ENCODE results near the gene SLC8B1. TPM values are rescaled to one million over a fixed set of nuclear protein-coding genes. Genes with fewer than 3 reads are reported as not detected.
A peak's percentile ranks its signal among the peaks of the same experiment; 100 is the strongest.

The SLC8B1 gene
- total and polyA plus RNA-seq, 9 of the 15 experiments (the other 6 are each of a cell fraction or from before 2014, with no cell fraction given) = 0.86 to 34.1 (median 18.5) TPM

DNA sequence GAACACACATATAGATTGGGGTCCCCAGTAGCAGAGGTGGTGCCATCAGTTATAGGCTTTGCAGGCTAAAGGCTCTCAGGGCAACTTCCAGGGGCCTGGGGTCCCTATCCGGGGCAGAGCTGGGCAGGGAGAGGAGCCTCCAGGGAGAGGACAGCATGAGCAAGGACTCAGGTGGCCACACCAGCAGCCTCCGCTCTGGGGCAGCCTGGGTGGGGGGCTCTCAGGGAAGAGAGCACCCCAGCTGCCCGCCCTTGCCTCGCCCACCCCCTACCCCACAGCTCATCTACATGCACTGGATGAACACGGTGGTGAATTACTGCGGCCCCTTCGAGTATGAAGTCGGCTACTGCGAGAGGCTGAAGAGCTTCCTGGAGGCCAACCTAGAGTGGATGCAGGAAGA, 37.5 kb upstream of the SLC8B1 start (continued):
- no peak for TF ChIP-seq FOSL1 (tag; conservative IDR thresholded peaks at IDR 0.05)
- no peak for TF ChIP-seq SREBF1 (IDR thresholded peaks at IDR 0.05; ENCODE audit: borderline replicate concordance, low read depth, low read length)
- no peak for TF ChIP-seq BDP1 (IDR thresholded peaks at IDR 0.05; ENCODE audit: insufficient read depth, insufficient read length)

DNA sequence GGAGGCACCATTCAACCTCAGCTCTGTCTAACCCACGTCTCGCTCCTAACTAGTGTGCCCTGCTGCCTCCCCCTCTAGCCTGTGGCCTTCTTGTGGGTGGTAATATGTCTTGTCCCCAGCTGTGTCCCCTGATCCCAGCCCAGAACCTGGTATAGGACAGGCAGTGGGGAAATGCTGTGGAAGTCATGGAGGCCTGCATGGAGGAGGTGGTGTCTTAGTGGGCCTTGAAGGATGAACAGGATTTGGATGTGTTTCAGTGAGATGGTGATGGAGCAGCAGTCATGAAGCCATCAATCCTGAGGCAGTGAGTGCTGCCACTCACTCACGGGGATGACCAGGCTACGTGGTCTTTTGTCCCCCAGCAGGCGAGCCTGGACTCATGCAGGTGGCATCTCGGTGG, 36.9 kb upstream of the SLC8B1 start:
- intact Hi-C loops (cut with micrococcal nuclease) (no loop called here), in situ Hi-C loops (cut with MboI) (no loop called here)
- POLR2A ChIA-PET = interaction anchor here (0.5 to 0.8 kb wide), 2 partner anchors 185 to 219 kb away, joined by 3 to 4 read pairs; no protein-coding TSS in a partner anchor
- no peaks in the 10 kb centered on the region for H3K9me3 ChIP-seq (replicated peaks; ENCODE audit: control insufficient read depth, insufficient read depth, low read depth, low read length)
- H3K79me2 ChIP-seq (ENCODE audit: control insufficient read depth, insufficient read depth, low read length) = no peaks in the 10 kb centered on the region
- 95% methylated on average over 6 of the region's 6 CpGs for WGBS (ENCODE audit: insufficient coverage, low coverage, missing lambda C conversion rate)
- no peak for FAIRE-seq
- no peak overlapping the region for H3K4me3 ChIP-seq
- no peak overlapping the region for H2AFZ ChIP-seq (ENCODE audit: low read depth, low read length)
- H3K9ac ChIP-seq (ENCODE audit: insufficient read depth in 1 of 2, low read depth in 2 of 2, low read length in 2 of 2) = no peak overlapping the region
- ATAC-seq = no peak
- 0 out of 2 replicates have a peak, but pooled peaks cover 3% of the 10 kb centered on the region for H4K20me1 ChIP-seq (replicated peaks; ENCODE audit: control insufficient read depth, insufficient read depth, low read length)
- no peak overlapping the region for H3K4me2 ChIP-seq (ENCODE audit: insufficient read depth, low read length)
- H3K27ac ChIP-seq (ENCODE audit: extremely low read depth, low read depth, low read length) = no peak overlapping the region
- H3K27me3 ChIP-seq (ENCODE audit: control insufficient read depth in 2 of 2, insufficient read depth in 2 of 2, low read length in 2 of 2) = no peaks in the 10 kb centered on the region
- no peaks in the 10 kb centered on the region for H3K9me1 ChIP-seq (ENCODE audit: control insufficient read depth, insufficient read depth, low read length)
- no peaks in the 10 kb centered on the region; a peak in 1 of 5 replicates for H3K4me1 ChIP-seq (replicated peaks in 1 of 2; ENCODE audit: control insufficient read depth in 2 of 2, insufficient read depth in 2 of 2, low read length in 2 of 2)
- H3K36me3 ChIP-seq (ENCODE audit: control insufficient read depth, insufficient read depth, low read length) = peaks cover 58% of the 10 kb centered on the region; the same call in 2 of the 3 replicates
- CTCF ChIA-PET (ENCODE audit: low intra/inter-chr PET ratio) = no interaction called here
- no peak for DNase-seq (ENCODE audit: extremely low read depth in 1 of 4, low spot score in 3 of 4)
- BruUV-seq (replicated peaks) = no TSS peak
- TF ChIP-seq NFATC3 (IDR thresholded peaks at IDR 0.05) (no peak), CBFB (CRISPR knock-in tag; IDR thresholded peaks at IDR 0.05) (no peak), ZNF589 (CRISPR knock-in tag; IDR thresholded peaks at IDR 0.05; ENCODE audit: low read depth) (no peak), ZNF174 (CRISPR knock-in tag; IDR thresholded peaks at IDR 0.05) (no peak), GABPB2 (CRISPR knock-in tag; conservative IDR thresholded peaks at IDR 0.05) (no peak), PHB2 (IDR thresholded peaks at IDR 0.05; ENCODE audit: low read depth) (no peak), ZSCAN32 (CRISPR knock-in tag; IDR thresholded peaks at IDR 0.05) (no peak), SREBF1 (IDR thresholded peaks at IDR 0.05; ENCODE audit: borderline replicate concordance, low read depth, low read length) (no peak), PTRF (tag; IDR thresholded peaks at IDR 0.05) (no peak), BCOR (IDR thresholded peaks at IDR 0.05) (peak; percentile 58; the same call in 1 of the 2 replicates)
- TF ChIP-seq, protein P1, sequence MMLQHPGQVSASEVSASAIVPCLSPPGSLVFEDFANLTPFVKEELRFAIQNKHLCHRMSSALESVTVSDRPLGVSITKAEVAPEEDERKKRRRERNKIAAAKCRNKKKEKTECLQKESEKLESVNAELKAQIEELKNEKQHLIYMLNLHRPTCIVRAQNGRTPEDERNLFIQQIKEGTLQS (IDR thresholded peaks at IDR 0.05) = no peak
- TF ChIP-seq, protein P1 (CRISPR knock-in tag; conservative IDR thresholded peaks at IDR 0.05) = no peak
- TF ChIP-seq, protein P2, sequence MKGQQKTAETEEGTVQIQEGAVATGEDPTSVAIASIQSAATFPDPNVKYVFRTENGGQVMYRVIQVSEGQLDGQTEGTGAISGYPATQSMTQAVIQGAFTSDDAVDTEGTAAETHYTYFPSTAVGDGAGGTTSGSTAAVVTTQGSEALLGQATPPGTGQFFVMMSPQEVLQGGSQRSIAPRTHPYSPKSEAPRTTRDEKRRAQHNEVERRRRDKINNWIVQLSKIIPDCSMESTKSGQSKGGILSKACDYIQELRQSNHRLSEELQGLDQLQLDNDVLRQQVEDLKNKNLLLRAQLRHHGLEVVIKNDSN (CRISPR knock-in tag; IDR thresholded peaks at IDR 0.05) = no peak
- TF ChIP-seq, protein P3, sequence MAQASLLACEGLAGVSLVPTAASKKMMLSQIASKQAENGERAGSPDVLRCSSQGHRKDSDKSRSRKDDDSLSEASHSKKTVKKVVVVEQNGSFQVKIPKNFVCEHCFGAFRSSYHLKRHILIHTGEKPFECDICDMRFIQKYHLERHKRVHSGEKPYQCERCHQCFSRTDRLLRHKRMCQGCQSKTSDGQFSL (CRISPR knock-in tag; IDR thresholded peaks at IDR 0.05) = no peak
- TF ChIP-seq, protein P3 (tag; IDR thresholded peaks at IDR 0.05) = no peak
- TF ChIP-seq, protein P4, sequence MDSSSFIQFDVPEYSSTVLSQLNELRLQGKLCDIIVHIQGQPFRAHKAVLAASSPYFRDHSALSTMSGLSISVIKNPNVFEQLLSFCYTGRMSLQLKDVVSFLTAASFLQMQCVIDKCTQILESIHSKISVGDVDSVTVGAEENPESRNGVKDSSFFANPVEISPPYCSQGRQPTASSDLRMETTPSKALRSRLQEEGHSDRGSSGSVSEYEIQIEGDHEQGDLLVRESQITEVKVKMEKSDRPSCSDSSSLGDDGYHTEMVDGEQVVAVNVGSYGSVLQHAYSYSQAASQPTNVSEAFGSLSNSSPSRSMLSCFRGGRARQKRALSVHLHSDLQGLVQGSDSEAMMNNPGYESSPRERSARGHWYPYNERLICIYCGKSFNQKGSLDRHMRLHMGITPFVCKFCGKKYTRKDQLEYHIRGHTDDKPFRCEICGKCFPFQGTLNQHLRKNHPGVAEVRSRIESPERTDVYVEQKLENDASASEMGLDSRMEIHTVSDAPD (CRISPR knock-in tag; IDR thresholded peaks at IDR 0.05) = no peak
- TF ChIP-seq, protein P5, sequence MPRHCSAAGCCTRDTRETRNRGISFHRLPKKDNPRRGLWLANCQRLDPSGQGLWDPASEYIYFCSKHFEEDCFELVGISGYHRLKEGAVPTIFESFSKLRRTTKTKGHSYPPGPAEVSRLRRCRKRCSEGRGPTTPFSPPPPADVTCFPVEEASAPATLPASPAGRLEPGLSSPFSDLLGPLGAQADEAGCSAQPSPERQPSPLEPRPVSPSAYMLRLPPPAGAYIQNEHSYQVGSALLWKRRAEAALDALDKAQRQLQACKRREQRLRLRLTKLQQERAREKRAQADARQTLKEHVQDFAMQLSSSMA (CRISPR knock-in tag; IDR thresholded peaks at IDR 0.05) = no peak

Measured in K562 (cell line).